ENCODE results near the gene DTL. TPM values are rescaled to one million over a fixed set of nuclear protein-coding genes. Genes with fewer than 3 reads are reported as not detected.

DTL gene
- total RNA-seq, 1 donor from 2014 or later: 7.4 TPM

- Mint-ChIP-seq H3K36me3 (ENCODE audit: unreplicated experiment) (no peaks in the 10 kb centered on the region), H3K4me1 (ENCODE audit: low read depth, unreplicated experiment) (no peaks in the 10 kb centered on the region), H3K4me3 (ENCODE audit: unreplicated experiment) (no peak overlapping the region), H3K27ac (ENCODE audit: unreplicated experiment) (no peak overlapping the region), H3K27me3 (ENCODE audit: unreplicated experiment) (peaks cover 3% of the 10 kb centered on the region), H3K9me3 (ENCODE audit: unreplicated experiment) (peaks cover 4% of the 10 kb centered on the region)
- TF ChIP-seq CTCF (IDR thresholded peaks at IDR 0.05; ENCODE audit: partially characterized antibody, unreplicated experiment): no peak
- DNase-seq: no peak
These were observed 2.4 kb downstream of the DTL start for GRCh38 chr1:212037900-212038299.

- H3K27ac Mint-ChIP-seq (ENCODE audit: unreplicated experiment): no peak overlapping the region
These were observed 4.1 kb downstream of the DTL start for GRCh38 chr1:212039622-212040021.

GRCh38 chr1:212040629-212041412 lies 5.3 kb downstream of the DTL start:
- no peak for TF ChIP-seq CTCF (IDR thresholded peaks at IDR 0.05; ENCODE audit: partially characterized antibody, unreplicated experiment)
- H3K27ac Mint-ChIP-seq (ENCODE audit: unreplicated experiment): no peak overlapping the region
- no peak overlapping the region for H3K4me3 Mint-ChIP-seq (ENCODE audit: unreplicated experiment)
- no peaks in the 10 kb centered on the region for H3K9me3 Mint-ChIP-seq (ENCODE audit: unreplicated experiment)
- no peaks in the 10 kb centered on the region for H3K36me3 Mint-ChIP-seq (ENCODE audit: unreplicated experiment)
- peaks cover 7% of the 10 kb centered on the region for H3K4me1 Mint-ChIP-seq (ENCODE audit: low read depth, unreplicated experiment)
- peaks cover 2% of the 10 kb centered on the region for H3K27me3 Mint-ChIP-seq (ENCODE audit: unreplicated experiment)
- DNase-seq: no peak

More at GRCh38 chr1:212039622-212040021, 4.1 kb downstream of the DTL start:
- Mint-ChIP-seq H3K36me3 (ENCODE audit: unreplicated experiment) (no peaks in the 10 kb centered on the region), H3K4me3 (ENCODE audit: unreplicated experiment) (no peak overlapping the region), H3K4me1 (ENCODE audit: low read depth, unreplicated experiment) (no peaks in the 10 kb centered on the region), H3K9me3 (ENCODE audit: unreplicated experiment) (peaks cover 4% of the 10 kb centered on the region), H3K27me3 (ENCODE audit: unreplicated experiment) (peaks cover 3% of the 10 kb centered on the region)
- no peak for DNase-seq
- TF ChIP-seq CTCF (IDR thresholded peaks at IDR 0.05; ENCODE audit: partially characterized antibody, unreplicated experiment): no peak

- no peaks in the 10 kb centered on the region for H3K9me3 Mint-ChIP-seq (ENCODE audit: unreplicated experiment)
- H3K36me3 Mint-ChIP-seq (ENCODE audit: unreplicated experiment): no peaks in the 10 kb centered on the region
- H3K27me3 Mint-ChIP-seq (ENCODE audit: unreplicated experiment): peaks cover 2% of the 10 kb centered on the region
- H3K4me1 Mint-ChIP-seq (ENCODE audit: low read depth, unreplicated experiment): peaks cover 9% of the 10 kb centered on the region
- H3K4me3 Mint-ChIP-seq (ENCODE audit: unreplicated experiment): no peak overlapping the region
- no peak for TF ChIP-seq CTCF (IDR thresholded peaks at IDR 0.05; ENCODE audit: partially characterized antibody, unreplicated experiment)
- DNase-seq: no peak
- no peak overlapping the region for H3K27ac Mint-ChIP-seq (ENCODE audit: unreplicated experiment)
These were observed 6.9 kb downstream of the DTL start for GRCh38 chr1:212042436-212042835.

- Mint-ChIP-seq H3K27me3 (ENCODE audit: unreplicated experiment) (peaks cover 2% of the 10 kb centered on the region), H3K27ac (ENCODE audit: unreplicated experiment) (no peak overlapping the region), H3K9me3 (ENCODE audit: unreplicated experiment) (no peaks in the 10 kb centered on the region), H3K4me3 (ENCODE audit: unreplicated experiment) (no peak overlapping the region), H3K36me3 (ENCODE audit: unreplicated experiment) (no peaks in the 10 kb centered on the region), H3K4me1 (ENCODE audit: low read depth, unreplicated experiment) (peaks cover 9% of the 10 kb centered on the region)
- no peak for TF ChIP-seq CTCF (IDR thresholded peaks at IDR 0.05; ENCODE audit: partially characterized antibody, unreplicated experiment)
- no peak for DNase-seq
These were observed 9.3 kb downstream of the DTL start for GRCh38 chr1:212044851-212045250.

All from glutamatergic neuron (in vitro differentiated cells).